ENCODE results near the gene INPP5D. TPM values are rescaled to one million over a fixed set of nuclear protein-coding genes. Genes with fewer than 3 reads are reported as not detected.

The INPP5D gene
- total RNA-seq, 2 donors from 2014 or later: 6.5 to 7.1 TPM

DNA sequence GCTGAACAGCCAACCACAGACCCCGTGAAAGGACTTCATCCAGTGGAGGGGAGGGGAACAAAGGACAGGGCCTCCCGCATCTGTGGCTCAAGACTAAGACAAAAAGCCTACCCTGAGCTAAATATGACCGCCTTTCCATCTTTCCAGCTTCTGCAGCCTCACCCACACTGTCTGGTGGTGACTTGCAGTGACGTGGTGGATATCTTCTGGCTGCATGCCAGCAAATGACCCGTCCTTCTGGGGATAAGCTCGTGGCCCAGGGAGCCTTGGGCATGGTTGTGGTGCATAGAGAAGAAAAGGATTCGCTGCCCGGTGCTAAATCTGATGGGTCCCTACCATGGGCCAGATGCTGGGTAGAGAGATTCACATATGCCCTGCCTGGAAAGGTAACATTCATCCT lies 38.4 kb upstream of the INPP5D start:
- intact Hi-C loops (cut with DNase I): no loop called here
- Histone ChIP-seq H3K27ac (no peak overlapping the region), H3K9me3 (no peaks in the 10 kb centered on the region), H3K27me3 (no peaks in the 10 kb centered on the region), H3K36me3 (no peaks in the 10 kb centered on the region), H3K4me3 (no peak overlapping the region), H3K4me1 (no peaks in the 10 kb centered on the region), H3K9ac (ENCODE audit: low read depth in 2 of 2, low read length in 2 of 2) (no peak overlapping the region)
- TF ChIP-seq, protein P1, sequence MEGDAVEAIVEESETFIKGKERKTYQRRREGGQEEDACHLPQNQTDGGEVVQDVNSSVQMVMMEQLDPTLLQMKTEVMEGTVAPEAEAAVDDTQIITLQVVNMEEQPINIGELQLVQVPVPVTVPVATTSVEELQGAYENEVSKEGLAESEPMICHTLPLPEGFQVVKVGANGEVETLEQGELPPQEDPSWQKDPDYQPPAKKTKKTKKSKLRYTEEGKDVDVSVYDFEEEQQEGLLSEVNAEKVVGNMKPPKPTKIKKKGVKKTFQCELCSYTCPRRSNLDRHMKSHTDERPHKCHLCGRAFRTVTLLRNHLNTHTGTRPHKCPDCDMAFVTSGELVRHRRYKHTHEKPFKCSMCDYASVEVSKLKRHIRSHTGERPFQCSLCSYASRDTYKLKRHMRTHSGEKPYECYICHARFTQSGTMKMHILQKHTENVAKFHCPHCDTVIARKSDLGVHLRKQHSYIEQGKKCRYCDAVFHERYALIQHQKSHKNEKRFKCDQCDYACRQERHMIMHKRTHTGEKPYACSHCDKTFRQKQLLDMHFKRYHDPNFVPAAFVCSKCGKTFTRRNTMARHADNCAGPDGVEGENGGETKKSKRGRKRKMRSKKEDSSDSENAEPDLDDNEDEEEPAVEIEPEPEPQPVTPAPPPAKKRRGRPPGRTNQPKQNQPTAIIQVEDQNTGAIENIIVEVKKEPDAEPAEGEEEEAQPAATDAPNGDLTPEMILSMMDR (IDR thresholded peaks at IDR 0.05): no peak
- no peak for DNase-seq

GRCh38 chr2:233022561-233022960 lies 37.6 kb upstream of the INPP5D start:
- no peak overlapping the region for H3K4me3 ChIP-seq
- TF ChIP-seq, protein P1 (IDR thresholded peaks at IDR 0.05): no peak
- H3K27me3 ChIP-seq: no peaks in the 10 kb centered on the region
- no peaks in the 10 kb centered on the region for H3K4me1 ChIP-seq
- H3K27ac ChIP-seq: no peak overlapping the region
- no peak for DNase-seq
- intact Hi-C loops (cut with DNase I): no loop called here
- H3K9ac ChIP-seq (ENCODE audit: low read depth in 2 of 2, low read length in 2 of 2): no peak overlapping the region
- H3K36me3 ChIP-seq: no peaks in the 10 kb centered on the region
- H3K9me3 ChIP-seq: no peaks in the 10 kb centered on the region

GRCh38 chr2:233023007-233023760 lies 37.0 kb upstream of the INPP5D start:
- Histone ChIP-seq H3K27ac (no peak overlapping the region), H3K4me1 (no peaks in the 10 kb centered on the region), H3K36me3 (no peaks in the 10 kb centered on the region), H3K4me3 (no peak overlapping the region), H3K9me3 (no peaks in the 10 kb centered on the region), H3K9ac (ENCODE audit: low read depth in 2 of 2, low read length in 2 of 2) (no peak overlapping the region), H3K27me3 (no peaks in the 10 kb centered on the region)
- DNase-seq: no peak
- TF ChIP-seq, protein P1 (IDR thresholded peaks at IDR 0.05): no peak
- intact Hi-C loops (cut with DNase I): no loop called here

- no peaks in the 10 kb centered on the region for H3K4me1 ChIP-seq
- no peaks in the 10 kb centered on the region for H3K27me3 ChIP-seq
- intact Hi-C loops (cut with DNase I): no loop called here
- no peak overlapping the region for H3K4me3 ChIP-seq
- no peak overlapping the region for H3K9ac ChIP-seq (ENCODE audit: low read depth in 2 of 2, low read length in 2 of 2)
- TF ChIP-seq, protein P1 (IDR thresholded peaks at IDR 0.05): no peak
- H3K27ac ChIP-seq: no peak overlapping the region
- no peaks in the 10 kb centered on the region for H3K36me3 ChIP-seq
- no peaks in the 10 kb centered on the region for H3K9me3 ChIP-seq
- DNase-seq: no peak
Observed at GRCh38 chr2:233023761-233024410, 36.3 kb upstream of the INPP5D start.

GRCh38 chr2:233025706-233026105 lies 34.4 kb upstream of the INPP5D start:
- H3K4me3 ChIP-seq: no peak overlapping the region
- no peak overlapping the region for H3K9ac ChIP-seq (ENCODE audit: low read depth in 2 of 2, low read length in 2 of 2)
- H3K9me3 ChIP-seq: no peaks in the 10 kb centered on the region
- intact Hi-C loops (cut with DNase I): no loop called here
- H3K36me3 ChIP-seq: no peaks in the 10 kb centered on the region
- H3K27ac ChIP-seq: no peak overlapping the region
- TF ChIP-seq, protein P1 (IDR thresholded peaks at IDR 0.05): no peak
- no peak for DNase-seq
- H3K4me1 ChIP-seq: no peaks in the 10 kb centered on the region
- H3K27me3 ChIP-seq: no peaks in the 10 kb centered on the region
